ENCODE data around the gene CALD1.

DNA sequence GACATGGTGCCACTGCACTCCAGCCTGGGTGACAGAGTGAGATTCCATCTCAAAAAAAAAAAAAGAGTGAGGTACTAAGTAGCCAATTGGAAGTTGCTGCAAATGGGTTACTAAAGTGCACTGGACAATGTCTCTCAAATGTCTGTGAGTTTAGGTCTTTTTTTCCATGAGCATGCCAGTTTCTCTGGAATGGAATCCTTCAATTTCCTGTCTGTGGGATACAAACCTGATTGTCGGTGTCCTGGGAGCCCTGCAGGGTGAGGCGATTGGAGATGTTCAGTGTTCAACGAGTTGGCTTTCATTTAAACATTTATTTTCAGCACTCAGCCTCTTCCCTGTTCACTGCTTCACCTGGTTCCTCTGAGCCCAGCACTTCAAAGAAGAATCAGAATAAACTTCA lies 5.3 kb upstream of the CALD1 start:
- TF ChIP-seq, protein P1, sequence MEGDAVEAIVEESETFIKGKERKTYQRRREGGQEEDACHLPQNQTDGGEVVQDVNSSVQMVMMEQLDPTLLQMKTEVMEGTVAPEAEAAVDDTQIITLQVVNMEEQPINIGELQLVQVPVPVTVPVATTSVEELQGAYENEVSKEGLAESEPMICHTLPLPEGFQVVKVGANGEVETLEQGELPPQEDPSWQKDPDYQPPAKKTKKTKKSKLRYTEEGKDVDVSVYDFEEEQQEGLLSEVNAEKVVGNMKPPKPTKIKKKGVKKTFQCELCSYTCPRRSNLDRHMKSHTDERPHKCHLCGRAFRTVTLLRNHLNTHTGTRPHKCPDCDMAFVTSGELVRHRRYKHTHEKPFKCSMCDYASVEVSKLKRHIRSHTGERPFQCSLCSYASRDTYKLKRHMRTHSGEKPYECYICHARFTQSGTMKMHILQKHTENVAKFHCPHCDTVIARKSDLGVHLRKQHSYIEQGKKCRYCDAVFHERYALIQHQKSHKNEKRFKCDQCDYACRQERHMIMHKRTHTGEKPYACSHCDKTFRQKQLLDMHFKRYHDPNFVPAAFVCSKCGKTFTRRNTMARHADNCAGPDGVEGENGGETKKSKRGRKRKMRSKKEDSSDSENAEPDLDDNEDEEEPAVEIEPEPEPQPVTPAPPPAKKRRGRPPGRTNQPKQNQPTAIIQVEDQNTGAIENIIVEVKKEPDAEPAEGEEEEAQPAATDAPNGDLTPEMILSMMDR (IDR thresholded peaks at IDR 0.05): no peak
- TF ChIP-seq POLR2A (IDR thresholded peaks at IDR 0.05) (no peak), POLR2AphosphoS5 (IDR thresholded peaks at IDR 0.05) (no peak)

All from stomach (tissue), 4 donors.